ENCODE data around the gene CPSF3.

GRCh38 chr2:9451231-9451630 lies 27.8 kb downstream of the CPSF3 start:
- TF ChIP-seq CTCF (IDR thresholded peaks at IDR 0.05) (no peak), POLR2A (IDR thresholded peaks at IDR 0.05) (no peak), EP300 (IDR thresholded peaks at IDR 0.05) (no peak)
